OCI-LY1 (cell line): ENCODE results near the gene VSX2.

ENCODE experiments used
- CTCF ChIP-seq: fragments of 200-600 bp; sonication (generic), shearing (Covaris generic); IDR thresholded peaks from 2 replicates; pipeline ENCODE4 v1.5.1; 2017; ENCODE audit warnings: mild to moderate bottlenecking, antibody characterized with exemption, low read length, moderate library complexity, mixed read lengths
- EZH2 ChIP-seq: fragments of 200-600 bp; sonication (generic), shearing (Covaris generic); IDR thresholded peaks from 2 replicates; pipeline ENCODE4 v1.8.0; 2017; ENCODE audit warnings: borderline replicate concordance, mixed run types, mild to moderate bottlenecking, antibody characterized with exemption, low read length, moderate library complexity, mixed read lengths

GRCh38 chr14:74257941-74258763 is 18.9 kb downstream of the VSX2 start:
- TF ChIP-seq EZH2 (no peak), CTCF (no peak)
